SK-N-SH treated with all-trans-retinoic acid at 6 μM for 48 hours (cell line): Measurements from ENCODE around the gene ATOX1.
A peak's percentile ranks its signal among the peaks of the same experiment; 100 is the strongest.

Source experiments
- ATAC-seq: fragments of 200-7000 bp; cut with Tn5 transposase; 3 replicates; pipeline ENCODE4 v1.9.1; 2020; ENCODE audit warnings: mild to moderate bottlenecking, moderate library complexity
- ARNTL ChIP-seq: fragments of 450-650 bp; formaldehyde crosslinking; IDR thresholded peaks from 2 replicates; pipeline ENCODE4 v1.5.0; 2020; ENCODE audit warnings: low read depth, mild to moderate bottlenecking, moderate library complexity, borderline replicate concordance
- CREB5 ChIP-seq: fragments of 250-450 bp; sonication (Bioruptor Pico); IDR thresholded peaks from 2 replicates; pipeline ENCODE4 v1.5.1; 2020; ENCODE audit warnings: low read depth, mild to moderate bottlenecking, moderate library complexity
- CSDC2 ChIP-seq: fragments of 250-450 bp; sonication (Bioruptor Pico); IDR thresholded peaks from 2 replicates; pipeline ENCODE4 v1.5.0; 2020; ENCODE audit warnings: mild to moderate bottlenecking, moderate library complexity
- CSRNP3 ChIP-seq: fragments of 250-450 bp; sonication (Bioruptor Pico); IDR thresholded peaks from 2 replicates; pipeline ENCODE4 v1.5.1; 2021; ENCODE audit warnings: mild to moderate bottlenecking, moderate library complexity
- GLIS3 ChIP-seq: fragments of 250-450 bp; sonication (Bioruptor Pico); IDR thresholded peaks from 2 replicates; pipeline ENCODE4 v1.5.0; 2020; ENCODE audit warnings: mild to moderate bottlenecking, moderate library complexity
- ISL1 ChIP-seq: fragments of 250-450 bp; sonication (Bioruptor Pico); IDR thresholded peaks from 2 replicates; pipeline ENCODE4 v2.1.2; 2022; ENCODE audit warnings: mild to moderate bottlenecking, moderate library complexity
- OSR1 ChIP-seq: fragments of 250-450 bp; sonication (Bioruptor Pico); IDR thresholded peaks from 2 replicates; pipeline ENCODE4 v1.8.0; 2022; ENCODE audit warnings: moderate library complexity, mild to moderate bottlenecking, inconsistent platforms
- PATZ1 ChIP-seq: fragments of 250-450 bp; sonication (Bioruptor Pico); IDR thresholded peaks from 2 replicates; pipeline ENCODE4 v1.8.0; 2020; ENCODE audit warnings: mild to moderate bottlenecking, moderate library complexity, borderline replicate concordance
- POU6F1 ChIP-seq: fragments of 250-450 bp; sonication (Bioruptor Pico); IDR thresholded peaks from 2 replicates; pipeline ENCODE4 v1.8.0; 2021; ENCODE audit warnings: low read depth, mild to moderate bottlenecking, moderate library complexity, borderline replicate concordance
- PPARA ChIP-seq: fragments of 250-450 bp; sonication (Bioruptor Pico); IDR thresholded peaks from 2 replicates; pipeline ENCODE4 v1.5.0; 2020; ENCODE audit warnings: mild to moderate bottlenecking, borderline replicate concordance
- RARB ChIP-seq: fragments of 250-450 bp; sonication (Bioruptor Pico); IDR thresholded peaks from 2 replicates; pipeline ENCODE4 v1.8.0; 2021; ENCODE audit warnings: mild to moderate bottlenecking, moderate library complexity
- TCF4 ChIP-seq: fragments of 250-450 bp; sonication (Bioruptor Pico); IDR thresholded peaks from 2 replicates; pipeline ENCODE4 v1.8.0; 2021; ENCODE audit warnings: mild to moderate bottlenecking, moderate library complexity, borderline replicate concordance
- TOX ChIP-seq: fragments of 250-450 bp; sonication (Bioruptor Pico); IDR thresholded peaks from 2 replicates; pipeline ENCODE4 v1.8.0; 2021; ENCODE audit warnings: mild to moderate bottlenecking, moderate library complexity, borderline replicate concordance
- TSHZ2 ChIP-seq: fragments of 250-450 bp; sonication (Bioruptor Pico); IDR thresholded peaks from 2 replicates; pipeline ENCODE4 v1.5.0; 2020; ENCODE audit warnings: mild to moderate bottlenecking, moderate library complexity
- ZFP3 ChIP-seq: fragments of 250-450 bp; sonication (Bioruptor Pico); IDR thresholded peaks from 2 replicates; pipeline ENCODE4 v1.5.0; 2020; ENCODE audit warnings: mild to moderate bottlenecking, moderate library complexity
- ZFP30 ChIP-seq: fragments of 450-650 bp; formaldehyde crosslinking; IDR thresholded peaks from 2 replicates; pipeline ENCODE4 v1.5.0; 2022; ENCODE audit warnings: mild to moderate bottlenecking, moderate library complexity
- ZNF70 ChIP-seq: fragments of 450-650 bp; formaldehyde crosslinking; IDR thresholded peaks from 2 replicates; pipeline ENCODE4 v1.5.0; 2020; ENCODE audit warnings: mild to moderate bottlenecking, moderate library complexity
- ZNF8 ChIP-seq: fragments of 450-650 bp; formaldehyde crosslinking; IDR thresholded peaks from 2 replicates; pipeline ENCODE4 v1.5.0; 2020; ENCODE audit warnings: mild to moderate bottlenecking, moderate library complexity

ATOX1 gene

GRCh38 chr5:151740336-151740942 is 18.0 kb downstream of the ATOX1 start:
- ATAC-seq = peak; percentile 72
- no peak for TF ChIP-seq POU6F1
- no peak for TF ChIP-seq ZNF70 (CRISPR knock-in tag)
- TF ChIP-seq ZFP3 (CRISPR knock-in tag) = no peak
- TF ChIP-seq, all 23 proteins: peak for 0

GRCh38 chr5:151739939-151740335 is 18.5 kb downstream of the ATOX1 start:
- peak; percentile 80 for ATAC-seq
- TF ChIP-seq POU6F1 (no peak), ARNTL (CRISPR knock-in tag) (no peak), TCF4 (CRISPR knock-in tag) (peak; percentile 86), CSDC2 (no peak), ISL1 (CRISPR knock-in tag) (peak; percentile 39; the same call in 1 of the 2 replicates), CREB5 (CRISPR knock-in tag) (peak; percentile 8; the same call in 1 of the 2 replicates), CSRNP3 (no peak), ZNF8 (peak; percentile 70), OSR1 (CRISPR knock-in tag) (no peak), ZFP30 (CRISPR knock-in tag) (no peak), TSHZ2 (peak; percentile 29; the same call in 1 of the 2 replicates)

GRCh38 chr5:151739395-151739794 is 19.0 kb downstream of the ATOX1 start:
- peak; percentile 7 for ATAC-seq
- TF ChIP-seq GLIS3 (CRISPR knock-in tag) (0 out of 2 replicates have a peak, but pooled peaks have one; percentile 2), RARB (CRISPR knock-in tag) (no peak)

- ATAC-seq = no peak
- TF ChIP-seq POU6F1 (no peak), RARB (CRISPR knock-in tag) (no peak), CREB5 (CRISPR knock-in tag) (no peak), TOX (CRISPR knock-in tag) (no peak), TCF4 (CRISPR knock-in tag) (no peak), CSDC2 (no peak), ISL1 (CRISPR knock-in tag) (no peak), PATZ1 (CRISPR knock-in tag) (no peak), PPARA (CRISPR knock-in tag) (no peak)
- TF ChIP-seq, all 23 proteins: peak for 0
These were observed 20.1 kb downstream of the ATOX1 start for GRCh38 chr5:151738125-151738848.
